T follicular helper cell (primary cell): ENCODE measurements around the gene TAS1R3.
A peak's percentile ranks its signal among the peaks of the same experiment; 100 is the strongest.

ENCODE experiments used
- DNase-seq: peaks from one replicate; pipeline ENCODE4 v3.0.0-alpha.2; 2020; ENCODE audit warnings: low read depth
- total RNA-seq, 2 experiments: gene quantifications; one replicate each; lab custom pipeline; 2026; lab: John Stamatoyannopoulos, UW

The TAS1R3 gene
- total RNA-seq = 0.48 to 4.4 reads per million in 2 experiments

DNA sequence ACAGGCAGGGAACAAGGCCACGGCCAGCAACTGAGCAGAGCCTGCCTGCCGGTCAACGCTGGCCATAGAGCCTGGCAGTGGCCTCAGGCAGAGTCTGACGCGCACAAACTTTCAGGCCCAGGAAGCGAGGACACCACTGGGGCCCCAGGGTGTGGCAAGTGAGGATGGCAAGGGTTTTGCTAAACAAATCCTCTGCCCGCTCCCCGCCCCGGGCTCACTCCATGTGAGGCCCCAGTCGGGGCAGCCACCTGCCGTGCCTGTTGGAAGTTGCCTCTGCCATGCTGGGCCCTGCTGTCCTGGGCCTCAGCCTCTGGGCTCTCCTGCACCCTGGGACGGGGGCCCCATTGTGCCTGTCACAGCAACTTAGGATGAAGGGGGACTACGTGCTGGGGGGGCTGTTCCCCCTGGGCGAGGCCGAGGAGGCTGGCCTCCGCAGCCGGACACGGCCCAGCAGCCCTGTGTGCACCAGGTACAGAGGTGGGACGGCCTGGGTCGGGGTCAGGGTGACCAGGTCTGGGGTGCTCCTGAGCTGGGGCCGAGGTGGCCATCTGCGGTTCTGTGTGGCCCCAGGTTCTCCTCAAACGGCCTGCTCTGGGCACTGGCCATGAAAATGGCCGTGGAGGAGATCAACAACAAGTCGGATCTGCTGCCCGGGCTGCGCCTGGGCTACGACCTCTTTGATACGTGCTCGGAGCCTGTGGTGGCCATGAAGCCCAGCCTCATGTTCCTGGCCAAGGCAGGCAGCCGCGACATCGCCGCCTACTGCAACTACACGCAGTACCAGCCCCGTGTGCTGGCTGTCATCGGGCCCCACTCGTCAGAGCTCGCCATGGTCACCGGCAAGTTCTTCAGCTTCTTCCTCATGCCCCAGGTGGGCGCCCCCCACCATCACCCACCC, at the start of gene TAS1R3:
Gene TAS1R3, plus strand, starts transcription at position 213 of the 898 bp plus-strand sequence. Its CDS starts 66 bp downstream, at position 279.
- DNase-seq = no peak

DNA sequence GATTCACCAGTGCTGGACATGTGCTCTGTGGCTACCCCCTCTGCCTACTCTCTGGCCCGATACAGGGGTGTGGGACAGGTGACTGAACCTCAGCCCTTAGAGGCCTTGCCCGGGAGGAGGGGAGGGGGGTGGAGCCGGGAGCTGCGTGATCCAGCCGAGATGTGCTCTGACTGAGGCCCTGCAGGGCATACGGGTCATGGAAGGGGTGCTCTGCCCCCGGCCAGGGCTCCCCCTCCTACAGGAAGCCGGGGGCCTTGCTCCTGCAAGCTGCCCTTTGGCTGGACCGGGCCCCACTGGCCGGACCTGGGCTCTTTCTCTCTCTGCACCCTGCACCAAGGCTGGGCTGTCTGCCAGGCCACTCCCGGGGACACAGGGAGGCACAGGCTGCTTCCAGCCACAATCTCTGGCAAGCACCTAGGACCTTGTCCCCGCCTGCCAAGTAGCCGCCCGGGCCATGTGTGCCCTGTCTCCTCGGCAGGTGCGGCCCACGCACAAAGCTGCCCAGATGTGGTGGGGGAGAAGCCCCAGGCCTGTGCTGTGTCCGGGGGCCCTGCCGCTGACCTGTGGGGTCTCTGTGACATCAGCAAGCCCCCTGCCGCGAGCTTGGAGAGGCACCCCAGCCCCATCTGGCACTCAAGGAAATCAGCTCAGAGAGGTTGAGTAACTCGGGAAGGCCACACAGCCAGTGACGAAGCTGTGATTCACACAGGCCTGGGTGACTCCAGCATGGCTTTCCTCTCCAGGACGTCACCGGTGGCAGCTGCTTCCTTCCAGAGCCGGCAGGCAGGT, 49.4 kb upstream of the TAS1R3 start:
- no peak for DNase-seq

DNA sequence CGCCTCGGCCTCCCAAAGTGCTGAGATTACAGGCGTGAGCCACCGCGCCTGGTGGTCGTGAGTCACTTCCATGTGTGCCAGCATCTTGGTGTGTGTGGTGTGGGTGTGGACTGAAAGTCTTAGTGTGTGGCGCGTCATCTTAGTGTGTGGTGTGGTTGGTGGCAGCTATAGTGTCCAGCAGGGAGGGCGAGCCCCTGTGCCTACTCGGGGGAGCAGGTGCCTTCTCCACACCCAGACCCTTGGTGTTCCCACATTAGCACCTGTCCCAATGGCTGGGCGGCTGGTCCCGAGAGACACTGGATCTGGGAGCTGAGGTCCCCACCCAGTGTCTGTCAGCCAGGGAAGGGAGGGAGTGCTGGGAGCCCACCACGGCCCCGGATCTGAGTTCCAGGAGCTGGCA, 48.1 kb upstream of the TAS1R3 start:
- DNase-seq = no peak

DNA sequence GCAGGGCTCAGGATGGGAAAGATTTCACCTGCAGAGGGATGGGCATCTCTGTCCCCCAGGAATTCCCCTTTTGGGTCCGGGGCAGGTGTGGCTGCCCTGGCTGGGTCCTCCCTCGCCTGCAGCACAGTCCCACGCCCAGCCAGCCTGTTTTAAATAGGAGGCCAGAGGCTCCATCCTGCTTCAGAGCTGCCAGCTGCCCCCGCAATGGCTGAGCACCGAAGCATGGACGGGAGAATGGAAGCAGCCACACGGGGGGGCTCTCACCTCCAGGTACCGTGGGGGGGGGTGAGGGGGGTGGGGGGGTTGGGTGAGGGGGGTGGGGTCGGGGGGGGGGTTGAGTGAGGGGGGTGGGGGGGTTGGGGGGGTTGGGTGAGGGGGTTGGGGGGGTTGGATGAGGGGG, 47.3 kb upstream of the TAS1R3 start:
- DNase-seq = no peak

DNA sequence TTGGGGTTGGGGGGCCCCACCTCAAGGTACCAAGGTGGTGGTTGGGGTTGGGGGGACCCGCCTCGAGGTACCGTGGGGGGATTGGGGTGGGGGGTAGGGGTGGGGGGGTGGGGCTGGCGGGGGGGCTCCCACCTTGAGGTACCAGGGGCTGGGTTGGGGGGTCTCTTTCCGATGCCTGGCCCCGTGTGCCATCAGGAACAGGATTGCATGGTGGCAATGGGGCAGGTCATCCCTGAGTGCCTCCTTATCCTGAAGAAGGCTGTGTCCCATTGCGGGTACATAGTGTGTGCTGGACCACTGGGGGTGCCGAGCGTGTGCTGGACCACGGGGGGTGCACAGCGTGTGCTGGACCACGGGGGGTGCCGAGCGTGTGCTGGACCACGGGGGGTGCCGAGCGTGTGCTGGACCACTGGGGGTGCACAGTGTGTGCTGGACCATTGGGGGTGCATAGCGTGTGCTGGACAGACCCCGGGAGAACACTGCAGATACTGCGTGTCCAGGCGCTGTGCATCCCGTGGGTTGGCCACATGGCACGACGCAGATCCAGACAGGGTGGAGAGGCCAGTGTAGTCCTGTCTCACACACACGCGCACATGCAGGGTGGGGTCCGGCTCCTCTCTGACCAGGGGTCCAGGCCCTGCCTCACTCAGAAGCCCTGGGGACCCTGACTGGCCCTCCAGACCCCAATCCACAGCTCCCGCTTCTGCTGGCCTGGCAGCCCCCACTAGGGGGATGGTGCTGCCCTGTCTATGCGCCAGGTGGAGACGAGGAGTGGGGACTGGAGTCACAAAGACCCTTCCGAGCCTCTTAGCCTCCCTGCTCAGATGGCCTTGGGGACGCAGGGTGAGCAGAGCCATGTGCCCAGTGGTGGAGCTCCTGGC, 46.6 kb upstream of the TAS1R3 start:
- DNase-seq = no peak

DNA sequence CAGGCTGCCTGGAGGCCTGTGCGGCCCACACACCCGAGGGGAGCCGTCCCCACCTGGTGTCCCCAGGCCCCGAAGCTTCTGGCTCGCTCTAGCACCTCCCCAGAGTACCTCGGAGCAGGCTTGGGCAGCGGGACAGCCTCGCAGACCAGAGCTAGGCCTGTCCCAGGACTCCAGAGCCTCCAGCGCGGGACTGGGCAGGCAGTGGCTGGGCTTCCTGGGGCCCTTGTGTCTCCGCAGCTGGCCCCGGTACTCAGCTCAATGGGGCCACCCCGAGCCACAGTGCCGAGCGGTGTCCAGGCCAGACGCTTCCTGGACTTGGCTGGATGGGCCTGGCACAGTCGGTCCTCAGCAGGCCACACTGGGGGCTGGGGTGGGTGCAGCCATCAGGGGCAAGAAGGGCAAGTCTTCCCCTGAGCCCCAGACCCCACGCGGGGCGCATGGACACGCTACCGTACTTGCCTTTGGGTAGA, 45.9 kb upstream of the TAS1R3 start:
- DNase-seq = no peak

DNA sequence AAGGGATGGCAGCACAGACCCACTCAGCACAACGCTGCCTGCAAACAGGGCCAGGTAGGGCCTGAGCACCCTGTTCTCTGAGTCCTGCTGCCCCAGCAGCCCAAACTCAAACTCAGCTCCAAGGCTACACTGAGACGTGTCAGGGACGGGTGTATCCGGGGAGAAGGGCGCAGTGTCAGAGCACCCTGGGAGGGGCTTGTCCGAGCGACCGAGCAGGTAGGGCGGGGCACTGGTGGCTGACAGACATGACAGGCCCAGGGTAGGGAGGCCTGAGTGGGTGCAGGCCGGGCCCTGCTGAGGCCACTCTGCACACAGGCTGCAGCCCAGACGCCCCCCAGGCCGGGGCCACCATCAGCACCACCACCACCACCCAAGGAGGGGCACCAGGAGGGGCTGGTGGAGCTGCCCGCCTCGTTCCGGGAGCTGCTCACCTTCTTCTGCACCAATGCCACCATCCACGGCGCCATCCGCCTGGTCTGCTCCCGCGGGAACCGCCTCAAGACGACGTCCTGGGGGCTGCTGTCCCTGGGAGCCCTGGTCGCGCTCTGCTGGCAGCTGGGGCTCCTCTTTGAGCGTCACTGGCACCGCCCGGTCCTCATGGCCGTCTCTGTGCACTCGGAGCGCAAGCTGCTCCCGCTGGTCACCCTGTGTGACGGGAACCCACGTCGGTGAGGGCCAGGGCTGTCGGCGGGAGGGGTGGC, 45.3 kb upstream of the TAS1R3 start:
- no peak for DNase-seq

DNA sequence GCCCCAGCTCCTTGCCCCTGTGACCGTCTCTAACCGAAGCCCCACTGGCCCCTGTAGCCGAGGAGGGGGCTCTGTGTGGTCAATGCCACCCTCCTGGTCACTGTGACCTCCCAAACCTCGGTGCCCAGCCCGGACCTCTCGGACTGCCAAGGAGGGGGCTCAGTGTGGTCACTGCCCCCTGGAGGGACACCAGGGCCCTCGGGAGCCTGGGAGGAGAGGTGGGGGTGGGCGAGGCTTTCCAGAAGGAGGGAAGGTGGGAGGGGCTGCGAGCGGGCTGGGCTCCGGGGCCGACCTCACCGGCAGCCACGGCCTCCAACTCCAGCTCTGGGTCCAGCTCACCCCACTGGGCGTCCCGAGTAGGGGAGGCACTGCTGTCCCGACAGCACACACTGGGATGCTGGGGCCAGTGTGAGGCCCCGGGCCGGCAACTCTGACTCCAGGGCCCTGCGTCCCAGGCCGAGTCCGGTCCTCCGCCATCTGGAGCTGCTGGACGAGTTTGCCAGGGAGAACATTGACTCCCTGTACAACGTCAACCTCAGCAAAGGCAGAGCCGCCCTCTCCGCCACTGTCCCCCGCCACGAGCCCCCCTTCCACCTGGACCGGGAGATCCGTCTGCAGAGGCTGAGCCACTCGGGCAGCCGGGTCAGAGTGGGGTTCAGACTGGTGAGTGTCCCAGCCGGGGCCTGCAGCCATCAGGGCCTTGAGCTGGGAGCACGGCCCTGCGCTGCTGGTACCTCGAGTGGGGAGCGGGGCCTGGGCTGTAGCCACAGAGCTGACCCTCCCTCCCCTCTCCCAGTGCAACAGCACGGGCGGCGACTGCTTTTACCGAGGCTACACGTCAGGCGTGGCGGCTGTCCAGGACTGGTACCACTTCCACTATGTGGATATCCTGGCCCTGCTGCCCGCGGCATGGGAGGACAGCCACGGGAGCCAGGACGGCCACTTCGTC, 44.5 kb upstream of the TAS1R3 start:
- no peak for DNase-seq

DNA sequence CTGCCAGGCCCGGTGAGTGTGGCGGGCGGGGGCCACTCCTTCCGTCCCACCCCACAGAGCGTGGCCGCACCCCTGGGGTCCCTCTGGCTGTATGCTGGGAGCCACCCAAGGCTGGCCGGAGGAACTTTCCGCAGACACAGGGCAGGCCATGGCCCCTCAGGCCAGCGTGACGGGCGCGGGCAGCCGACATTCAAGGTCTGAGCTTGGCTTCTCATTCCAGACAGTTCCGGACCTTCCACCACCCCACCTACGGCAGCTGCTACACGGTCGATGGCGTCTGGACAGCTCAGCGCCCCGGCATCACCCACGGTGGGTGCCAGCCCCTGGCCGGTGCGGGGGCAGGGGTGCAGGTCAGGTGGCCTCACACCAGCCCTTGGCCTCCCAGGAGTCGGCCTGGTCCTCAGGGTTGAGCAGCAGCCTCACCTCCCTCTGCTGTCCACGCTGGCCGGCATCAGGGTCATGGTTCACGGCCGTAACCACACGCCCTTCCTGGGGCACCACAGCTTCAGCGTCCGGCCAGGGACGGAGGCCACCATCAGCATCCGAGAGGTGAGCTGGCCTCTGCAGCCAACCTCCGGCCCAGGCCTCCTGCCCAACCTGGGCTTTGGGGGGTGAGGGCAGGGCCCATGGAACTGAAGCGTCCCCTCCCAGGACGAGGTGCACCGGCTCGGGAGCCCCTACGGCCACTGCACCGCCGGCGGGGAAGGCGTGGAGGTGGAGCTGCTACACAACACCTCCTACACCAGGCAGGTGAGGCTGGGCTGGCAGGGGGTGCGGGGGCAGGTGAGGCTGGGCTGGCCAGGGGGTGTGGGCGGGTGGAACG, 43.6 kb upstream of the TAS1R3 start:
- no peak for DNase-seq

DNA sequence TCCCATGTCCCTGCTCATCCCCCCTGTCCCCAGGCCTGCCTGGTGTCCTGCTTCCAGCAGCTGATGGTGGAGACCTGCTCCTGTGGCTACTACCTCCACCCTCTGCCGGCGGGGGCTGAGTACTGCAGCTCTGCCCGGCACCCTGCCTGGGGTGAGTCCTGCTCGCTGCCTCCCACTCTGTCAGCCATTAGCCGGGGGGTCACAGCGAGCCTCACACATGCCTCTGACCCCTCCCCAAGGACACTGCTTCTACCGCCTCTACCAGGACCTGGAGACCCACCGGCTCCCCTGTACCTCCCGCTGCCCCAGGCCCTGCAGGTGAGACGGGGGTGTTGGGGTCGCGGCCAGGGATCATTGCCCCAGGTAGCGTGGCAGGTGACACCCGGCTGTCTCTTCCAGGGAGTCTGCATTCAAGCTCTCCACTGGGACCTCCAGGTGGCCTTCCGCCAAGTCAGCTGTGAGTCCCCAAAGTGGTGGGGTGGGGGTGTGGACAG, 40.8 kb upstream of the TAS1R3 start:
- DNase-seq = peak; percentile 36

DNA sequence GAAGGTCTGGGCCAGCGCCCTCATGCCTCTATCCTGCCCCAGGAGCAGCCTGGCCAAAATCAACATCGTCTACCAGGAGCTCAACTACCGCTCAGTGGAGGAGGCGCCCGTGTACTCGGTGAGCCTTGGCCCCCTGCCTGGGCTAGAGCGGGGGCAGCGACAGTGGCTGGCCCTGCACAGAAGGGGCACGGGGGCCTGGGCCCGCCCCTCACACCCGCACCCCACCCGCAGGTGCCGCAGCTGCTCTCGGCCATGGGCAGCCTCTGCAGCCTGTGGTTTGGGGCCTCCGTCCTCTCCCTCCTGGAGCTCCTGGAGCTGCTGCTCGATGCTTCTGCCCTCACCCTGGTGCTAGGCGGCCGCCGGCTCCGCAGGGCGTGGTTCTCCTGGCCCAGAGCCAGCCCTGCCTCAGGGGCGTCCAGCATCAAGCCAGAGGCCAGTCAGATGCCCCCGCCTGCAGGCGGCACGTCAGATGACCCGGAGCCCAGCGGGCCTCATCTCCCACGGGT, 40.0 kb upstream of the TAS1R3 start:
- no peak for DNase-seq

DNA sequence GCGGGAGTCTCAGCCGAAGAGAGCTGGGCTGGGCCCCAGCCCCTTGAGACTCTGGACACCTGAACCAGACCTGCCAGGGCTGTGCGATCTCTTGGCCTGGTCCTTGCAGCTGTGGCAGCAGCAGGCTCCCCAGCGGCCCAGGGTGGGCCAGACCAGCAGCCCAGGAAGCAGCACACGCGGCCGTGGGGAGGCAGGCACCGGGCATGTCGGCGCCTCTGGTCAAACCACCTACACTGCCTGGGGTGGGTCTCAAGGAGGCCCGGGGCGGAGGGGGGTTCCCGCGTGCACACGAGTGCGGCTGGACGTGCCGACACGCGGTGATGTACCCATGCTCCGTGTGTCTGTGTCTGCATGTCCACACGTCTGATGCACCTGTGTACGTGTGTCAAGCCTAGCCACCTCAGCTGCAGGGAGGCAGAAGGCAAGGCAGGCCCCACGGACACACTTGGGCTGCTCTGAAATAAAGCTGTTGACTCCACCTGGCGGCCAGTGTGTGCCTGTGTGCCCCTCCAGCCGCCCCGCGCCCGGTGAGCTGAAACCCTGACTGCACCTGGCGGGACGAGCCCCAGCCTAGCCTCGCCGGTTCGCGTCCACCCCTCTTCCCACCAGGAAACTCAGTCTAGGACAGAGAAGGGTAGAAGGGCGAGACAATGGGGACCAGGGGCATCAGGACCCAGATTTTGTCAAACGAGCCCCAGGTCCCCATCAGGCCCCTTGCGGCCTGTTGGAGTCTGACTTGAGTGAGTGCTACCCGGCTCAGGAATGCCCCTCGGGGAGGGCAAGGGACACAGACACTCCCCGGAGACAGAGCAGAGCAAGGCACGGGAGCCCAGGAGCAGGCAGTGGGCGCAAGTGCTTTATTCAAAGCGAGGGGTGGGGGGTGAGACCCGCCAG, 39.3 kb upstream of the TAS1R3 start:
- peak; percentile 55 for DNase-seq

DNA sequence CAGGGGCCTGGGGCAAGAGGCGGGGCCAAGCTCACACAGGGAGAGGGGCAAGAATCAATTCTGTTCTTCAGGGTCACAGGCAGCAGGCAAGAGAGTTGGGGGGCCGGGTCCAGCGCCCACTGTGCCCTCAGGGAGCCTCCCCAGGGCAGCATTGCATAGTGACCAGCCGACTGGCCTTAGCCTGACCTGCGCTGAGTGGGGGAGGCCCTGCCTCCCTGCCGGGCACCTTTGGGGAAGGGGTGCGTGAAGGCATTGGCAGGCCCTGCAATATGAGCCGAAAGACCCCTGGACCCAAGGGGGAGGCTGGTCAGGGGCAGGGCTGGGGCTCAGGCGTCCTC, 38.7 kb upstream of the TAS1R3 start:
- no peak for DNase-seq

DNA sequence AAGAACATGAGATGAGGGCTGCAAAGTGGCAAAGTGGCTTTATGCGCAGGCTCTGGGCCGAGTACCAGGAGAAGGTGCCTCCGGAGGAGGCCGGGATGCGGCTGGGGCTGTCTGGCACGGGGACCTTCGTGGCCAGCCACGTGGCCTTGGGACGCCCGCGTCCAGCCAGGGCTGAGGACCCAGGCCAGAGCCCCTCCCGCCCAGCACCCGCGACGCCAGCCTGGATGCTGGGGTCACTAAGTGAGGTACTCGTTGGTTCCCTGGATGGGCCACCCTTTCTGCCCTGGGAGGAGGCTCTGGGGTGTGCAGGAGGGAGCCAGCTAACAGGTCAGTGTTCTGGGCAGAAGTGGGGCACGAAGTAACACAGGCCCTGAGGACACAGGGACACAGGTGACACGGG, 38.2 kb upstream of the TAS1R3 start:
- no peak for DNase-seq

DNA sequence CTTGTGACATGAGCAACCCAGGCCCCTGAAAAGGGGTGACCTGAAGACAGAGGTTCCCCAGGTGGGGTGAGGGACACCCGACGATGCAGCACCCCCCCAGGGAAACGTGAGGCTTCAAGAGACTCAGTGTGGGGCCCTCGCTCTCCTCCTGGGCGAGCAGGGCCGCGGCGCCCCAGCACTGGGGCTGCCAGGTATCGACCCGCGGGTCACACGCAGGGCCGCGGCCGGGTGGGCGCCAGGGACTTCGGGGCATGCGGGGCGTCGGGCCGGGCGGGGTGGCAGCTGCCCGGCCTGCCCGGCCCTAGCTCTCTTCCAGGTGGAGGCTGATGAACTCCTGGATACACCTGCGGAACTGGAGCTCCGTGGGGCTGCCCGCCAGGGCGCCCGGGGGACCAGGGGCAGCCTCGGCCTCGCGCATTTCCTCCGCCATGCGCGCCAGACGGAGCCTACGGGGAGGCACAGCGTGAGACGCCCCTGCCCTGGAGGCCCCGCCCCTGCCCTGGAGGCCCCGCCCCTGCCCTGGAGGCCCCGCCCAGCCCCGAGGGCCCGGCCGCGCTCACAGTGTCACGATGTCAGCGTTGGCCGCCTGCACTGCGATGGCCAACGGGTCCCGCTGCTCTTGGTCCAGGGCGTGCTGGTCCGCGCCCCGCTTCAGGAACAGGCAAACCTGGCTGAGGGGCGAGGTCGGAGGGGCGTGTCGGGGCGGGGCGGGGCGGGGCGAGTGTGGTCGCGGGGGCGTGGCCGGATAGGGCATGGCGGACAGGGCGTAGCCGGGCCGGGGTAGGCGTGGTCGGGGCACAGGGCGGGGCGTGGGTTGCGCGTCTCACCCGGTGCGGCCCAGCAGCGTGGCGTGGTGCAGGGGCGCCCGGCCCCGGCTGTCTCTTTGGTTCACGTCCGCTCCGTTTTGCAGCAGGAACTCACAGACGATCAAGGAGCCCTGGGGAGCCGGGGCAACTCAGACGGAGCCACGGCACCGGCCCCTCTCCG, 37.5 kb upstream of the TAS1R3 start:
- DNase-seq = no peak

DNA sequence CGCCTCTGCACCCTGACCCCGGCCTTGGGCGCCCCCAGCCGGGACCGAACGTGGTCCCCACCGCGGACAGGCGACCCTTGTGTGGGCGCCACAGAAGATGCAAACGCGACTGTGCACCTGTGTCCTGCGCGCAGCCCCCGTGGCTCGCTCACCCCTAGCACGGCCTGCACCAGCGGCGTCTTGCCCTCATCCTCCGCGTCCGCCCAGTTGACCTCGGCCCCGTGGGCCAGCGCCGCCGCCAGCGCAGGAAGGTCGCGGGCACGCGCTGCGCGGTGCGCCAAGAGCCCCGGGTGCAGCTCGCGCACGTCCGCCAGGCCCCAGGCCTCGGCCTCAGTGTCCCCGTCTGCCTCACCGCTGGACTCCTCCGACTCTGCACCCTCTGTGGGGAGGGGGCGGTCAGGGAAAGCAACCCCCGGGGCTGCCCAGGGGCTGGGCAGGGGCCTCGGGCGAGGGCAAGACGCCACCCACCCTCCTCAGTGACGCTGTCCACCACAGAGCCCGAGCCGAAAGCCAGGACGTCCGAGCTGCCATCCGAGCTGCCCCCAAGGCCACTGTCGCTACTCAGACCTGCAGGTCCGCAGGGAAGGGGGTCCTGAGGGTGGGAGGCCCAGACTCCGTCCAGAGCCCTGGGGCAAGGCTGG, 36.7 kb upstream of the TAS1R3 start:
- DNase-seq = no peak
